GM12801 (cell line): ENCODE data around the gene TRIM21.

ENCODE experiments used
- CTCF ChIP-seq: IDR thresholded peaks from one replicate; pipeline ENCODE4 v1.5.1; 2011; ENCODE audit warnings: control low read depth; ENCODE audit not compliant: insufficient read length; ENCODE audit errors: extremely low read depth

TRIM21 gene

GRCh38 chr11:4393209-4393857, at the start of gene TRIM21:
Gene TRIM21 (minus strand): TSS chr11:4393702. CDS start chr11:4390409, 3,293 bp downstream.
- TF ChIP-seq CTCF, result no peak

- no peak for TF ChIP-seq CTCF
These were observed 48.0 kb upstream of the TRIM21 start for GRCh38 chr11:4441515-4441914.

GRCh38 chr11:4436411-4436810, 42.9 kb upstream of the TRIM21 start:
- no peak for TF ChIP-seq CTCF

- no peak for TF ChIP-seq CTCF
These were observed 40.4 kb upstream of the TRIM21 start for GRCh38 chr11:4433856-4434255.

- no peak for TF ChIP-seq CTCF
These were observed 36.5 kb upstream of the TRIM21 start for GRCh38 chr11:4430051-4430450.

GRCh38 chr11:4418403-4418802, 24.9 kb upstream of the TRIM21 start:
- TF ChIP-seq CTCF, result no peak

GRCh38 chr11:4416816-4417215, 23.3 kb upstream of the TRIM21 start:
- no peak for TF ChIP-seq CTCF
